ENCODE results near the gene PPP4R4. TPM values are rescaled to one million over a fixed set of nuclear protein-coding genes. Genes with fewer than 3 reads are reported as not detected.
A peak's percentile ranks its signal among the peaks of the same experiment; 100 is the strongest.

Gene PPP4R4
- total RNA-seq, 1 donor from 2014 or later = 5.9 TPM

DNA sequence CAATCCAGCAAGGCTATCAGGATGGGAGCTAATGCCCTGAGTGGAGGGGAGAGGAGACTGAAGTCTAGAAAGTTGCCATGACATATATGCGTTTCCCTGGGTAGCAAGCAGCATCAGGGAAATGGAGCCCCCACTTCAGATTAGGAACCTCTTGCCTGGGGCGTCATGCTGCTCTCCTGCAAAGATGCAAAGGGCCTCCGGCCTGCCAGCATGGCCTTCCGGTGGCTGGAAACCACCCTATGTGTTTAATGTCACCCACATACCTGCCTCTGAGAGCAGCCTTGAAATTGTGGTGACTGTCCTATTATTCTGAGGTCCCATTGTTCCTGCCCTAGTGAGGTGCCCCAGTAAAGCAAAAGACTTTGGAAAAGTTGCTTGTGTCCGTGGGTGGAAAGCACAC, 34.7 kb upstream of the PPP4R4 start:
- Histone ChIP-seq H3K27ac (no peak overlapping the region), H3K4me1 (peaks cover 7% of the 10 kb centered on the region), H3K9me3 (no peaks in the 10 kb centered on the region), H3K36me3 (no peaks in the 10 kb centered on the region), H3K4me3 (no peak overlapping the region), H3K27me3 (ENCODE audit: low read depth) (no peaks in the 10 kb centered on the region)
- ATAC-seq = no peak
- DNase-seq = no peak
- TF ChIP-seq, protein P1, sequence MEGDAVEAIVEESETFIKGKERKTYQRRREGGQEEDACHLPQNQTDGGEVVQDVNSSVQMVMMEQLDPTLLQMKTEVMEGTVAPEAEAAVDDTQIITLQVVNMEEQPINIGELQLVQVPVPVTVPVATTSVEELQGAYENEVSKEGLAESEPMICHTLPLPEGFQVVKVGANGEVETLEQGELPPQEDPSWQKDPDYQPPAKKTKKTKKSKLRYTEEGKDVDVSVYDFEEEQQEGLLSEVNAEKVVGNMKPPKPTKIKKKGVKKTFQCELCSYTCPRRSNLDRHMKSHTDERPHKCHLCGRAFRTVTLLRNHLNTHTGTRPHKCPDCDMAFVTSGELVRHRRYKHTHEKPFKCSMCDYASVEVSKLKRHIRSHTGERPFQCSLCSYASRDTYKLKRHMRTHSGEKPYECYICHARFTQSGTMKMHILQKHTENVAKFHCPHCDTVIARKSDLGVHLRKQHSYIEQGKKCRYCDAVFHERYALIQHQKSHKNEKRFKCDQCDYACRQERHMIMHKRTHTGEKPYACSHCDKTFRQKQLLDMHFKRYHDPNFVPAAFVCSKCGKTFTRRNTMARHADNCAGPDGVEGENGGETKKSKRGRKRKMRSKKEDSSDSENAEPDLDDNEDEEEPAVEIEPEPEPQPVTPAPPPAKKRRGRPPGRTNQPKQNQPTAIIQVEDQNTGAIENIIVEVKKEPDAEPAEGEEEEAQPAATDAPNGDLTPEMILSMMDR (IDR thresholded peaks at IDR 0.05) = no peak
- intact Hi-C loops (cut with DNase I) = no loop called here

DNA sequence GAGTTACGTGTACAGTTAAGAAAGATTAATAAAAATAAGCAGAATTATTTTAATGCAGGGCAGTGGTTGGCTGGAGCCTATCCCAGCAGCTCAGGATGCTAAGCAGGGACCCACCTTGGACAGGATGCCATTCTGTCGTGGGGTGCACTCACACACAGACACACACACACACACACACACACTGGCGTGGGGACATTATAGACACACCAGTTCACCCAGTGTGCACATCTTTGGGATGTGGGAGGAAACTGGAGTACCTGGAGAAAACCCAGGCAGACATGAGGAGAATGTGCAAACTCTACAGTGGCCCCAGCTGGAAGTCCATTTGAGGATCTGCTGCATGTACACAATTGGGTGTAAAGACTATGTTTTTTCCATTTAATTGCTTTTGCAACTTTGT, 31.9 kb upstream of the PPP4R4 start:
- intact Hi-C loops (cut with DNase I) = no loop called here
- Histone ChIP-seq H3K4me1 (peaks cover 6% of the 10 kb centered on the region), H3K27me3 (ENCODE audit: low read depth) (no peaks in the 10 kb centered on the region), H3K36me3 (no peaks in the 10 kb centered on the region), H3K4me3 (no peak overlapping the region), H3K27ac (no peak overlapping the region), H3K9me3 (no peaks in the 10 kb centered on the region)
- no peak for DNase-seq
- ATAC-seq = no peak
- TF ChIP-seq, protein P1 (IDR thresholded peaks at IDR 0.05) = no peak

DNA sequence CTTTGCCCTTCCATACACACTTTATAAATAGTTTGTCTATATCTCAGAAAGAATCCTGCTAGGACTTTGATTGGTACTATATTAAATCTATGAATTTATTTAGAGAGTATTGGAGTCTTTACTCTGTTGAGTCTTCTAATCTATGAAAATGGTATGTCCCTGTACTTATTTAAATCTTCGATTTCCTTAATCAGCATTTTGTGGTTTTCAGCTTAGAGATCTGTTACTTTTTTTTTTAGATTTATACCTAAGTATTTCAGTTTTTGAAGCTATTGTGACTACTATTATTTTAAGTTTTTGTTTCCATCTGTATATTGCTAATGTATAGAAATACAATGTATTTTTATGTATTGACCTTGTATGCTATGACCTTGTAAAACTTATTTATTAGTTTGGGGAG, 31.3 kb upstream of the PPP4R4 start:
- TF ChIP-seq, protein P1 (IDR thresholded peaks at IDR 0.05) = no peak
- Histone ChIP-seq H3K27me3 (ENCODE audit: low read depth) (no peaks in the 10 kb centered on the region), H3K4me3 (no peak overlapping the region), H3K4me1 (peaks cover 6% of the 10 kb centered on the region), H3K27ac (no peak overlapping the region), H3K9me3 (no peaks in the 10 kb centered on the region), H3K36me3 (no peaks in the 10 kb centered on the region)
- intact Hi-C loops (cut with DNase I) = no loop called here
- DNase-seq (no peak), ATAC-seq (no peak)

DNA sequence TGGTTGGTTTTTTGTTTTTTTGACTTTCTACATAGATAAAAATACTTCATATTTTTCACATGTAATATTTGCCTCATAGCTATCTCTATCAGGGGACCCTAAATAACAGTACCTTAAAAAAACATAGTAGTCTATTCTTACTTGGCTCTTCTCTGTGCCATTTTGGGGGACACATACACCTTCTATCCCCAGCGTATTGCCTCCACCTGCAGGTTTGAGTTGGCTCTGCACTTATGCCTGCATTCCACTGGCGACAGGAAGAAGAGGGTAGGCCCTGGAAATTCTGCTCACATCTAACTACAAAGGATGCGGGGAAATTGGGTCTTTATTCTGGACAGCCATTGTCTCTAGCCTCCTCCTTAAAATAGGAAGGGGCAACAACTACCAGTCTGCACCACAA, 30.9 kb upstream of the PPP4R4 start:
- no peak overlapping the region for H3K27ac ChIP-seq
- no peak overlapping the region for H3K4me3 ChIP-seq
- intact Hi-C loops (cut with DNase I) = no loop called here
- TF ChIP-seq, protein P1 (IDR thresholded peaks at IDR 0.05) = no peak
- no peaks in the 10 kb centered on the region for H3K36me3 ChIP-seq
- DNase-seq (no peak), ATAC-seq (no peak)
- peaks cover 6% of the 10 kb centered on the region for H3K4me1 ChIP-seq
- no peaks in the 10 kb centered on the region for H3K9me3 ChIP-seq
- H3K27me3 ChIP-seq (ENCODE audit: low read depth) = no peaks in the 10 kb centered on the region

DNA sequence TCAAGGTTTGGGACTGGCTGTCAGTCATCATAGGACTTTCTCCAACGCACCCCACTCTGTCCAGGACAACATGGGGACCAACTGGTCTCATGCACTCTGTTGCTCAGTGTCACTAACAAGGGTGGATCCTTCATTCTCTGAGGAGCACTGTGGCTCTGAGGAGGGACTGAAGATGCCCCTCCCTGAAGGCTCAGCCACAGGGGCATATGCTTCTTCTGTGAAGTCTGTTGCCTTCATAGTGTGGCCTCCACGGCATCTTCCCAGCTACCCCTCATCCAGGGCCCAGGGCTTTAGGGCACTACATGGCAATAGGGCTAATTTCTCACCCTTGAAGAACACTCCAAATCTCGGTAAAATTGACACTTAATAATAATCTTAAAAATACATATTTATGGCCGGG, 30.4 kb upstream of the PPP4R4 start:
- Histone ChIP-seq H3K36me3 (no peaks in the 10 kb centered on the region), H3K9me3 (no peaks in the 10 kb centered on the region), H3K4me3 (no peak overlapping the region), H3K27ac (no peak overlapping the region), H3K4me1 (peaks cover 6% of the 10 kb centered on the region), H3K27me3 (ENCODE audit: low read depth) (no peaks in the 10 kb centered on the region)
- TF ChIP-seq, protein P1 (IDR thresholded peaks at IDR 0.05) = no peak
- intact Hi-C loops (cut with DNase I) = no loop called here
- no peak for ATAC-seq
- DNase-seq = no peak

DNA sequence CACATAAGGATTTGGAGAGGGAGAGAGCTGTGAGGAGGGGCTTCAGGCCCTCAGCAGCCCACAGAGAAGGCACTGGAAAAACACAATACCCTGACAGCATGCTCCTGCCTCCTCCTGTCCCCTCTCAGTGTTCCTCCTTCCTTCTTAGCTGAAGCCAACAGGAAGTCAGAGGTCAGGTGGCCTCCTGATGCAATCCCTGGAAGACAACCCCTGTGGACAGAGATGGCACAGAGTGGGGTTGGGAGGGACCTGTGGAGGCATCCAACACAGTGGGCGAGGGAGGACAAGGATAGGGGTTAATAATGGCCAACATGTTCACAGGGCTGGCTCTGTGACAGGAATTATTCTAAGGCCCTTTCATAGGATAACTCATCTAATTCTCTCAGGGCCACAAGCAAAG, 29.4 kb upstream of the PPP4R4 start:
- Histone ChIP-seq H3K9me3 (no peaks in the 10 kb centered on the region), H3K4me3 (no peak overlapping the region), H3K4me1 (peaks cover 6% of the 10 kb centered on the region), H3K27me3 (ENCODE audit: low read depth) (no peaks in the 10 kb centered on the region), H3K27ac (no peak overlapping the region), H3K36me3 (no peaks in the 10 kb centered on the region)
- intact Hi-C loops (cut with DNase I) = no loop called here
- peak; percentile 57 for DNase-seq
- peak; percentile 43 to 54 for ATAC-seq
- TF ChIP-seq, protein P1 (IDR thresholded peaks at IDR 0.05) = no peak

Measured in lower lobe of right lung (tissue), 2 donors.